ENCODE data around the gene NTSR1. TPM values are rescaled to one million over a fixed set of nuclear protein-coding genes. Genes with fewer than 3 reads are reported as not detected.

NTSR1 gene
- total and polyA plus RNA-seq, 8 donors = 0.03 to 3.5 (median 0.12) TPM

DNA sequence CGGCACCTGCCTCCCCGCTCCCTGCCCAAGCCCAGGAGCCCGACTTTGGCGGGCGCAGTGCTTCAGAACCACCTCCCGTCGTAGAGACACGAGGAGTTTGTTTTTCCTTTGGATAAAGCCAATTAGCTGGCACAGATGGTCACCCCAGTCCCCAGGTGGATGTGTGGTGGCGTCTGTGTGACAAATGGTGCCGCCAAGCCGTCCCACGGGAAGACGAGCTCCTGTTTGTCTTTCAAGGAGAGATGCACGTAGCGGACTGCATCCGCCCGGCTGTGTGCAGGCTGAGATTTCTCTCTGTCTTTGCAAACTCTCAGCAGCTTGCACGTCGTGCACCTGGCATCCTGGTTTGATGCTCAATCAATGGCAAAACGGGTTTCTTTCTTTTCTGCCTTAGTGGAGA lies 71.6 kb downstream of the NTSR1 start:
- TF ChIP-seq, protein P1, sequence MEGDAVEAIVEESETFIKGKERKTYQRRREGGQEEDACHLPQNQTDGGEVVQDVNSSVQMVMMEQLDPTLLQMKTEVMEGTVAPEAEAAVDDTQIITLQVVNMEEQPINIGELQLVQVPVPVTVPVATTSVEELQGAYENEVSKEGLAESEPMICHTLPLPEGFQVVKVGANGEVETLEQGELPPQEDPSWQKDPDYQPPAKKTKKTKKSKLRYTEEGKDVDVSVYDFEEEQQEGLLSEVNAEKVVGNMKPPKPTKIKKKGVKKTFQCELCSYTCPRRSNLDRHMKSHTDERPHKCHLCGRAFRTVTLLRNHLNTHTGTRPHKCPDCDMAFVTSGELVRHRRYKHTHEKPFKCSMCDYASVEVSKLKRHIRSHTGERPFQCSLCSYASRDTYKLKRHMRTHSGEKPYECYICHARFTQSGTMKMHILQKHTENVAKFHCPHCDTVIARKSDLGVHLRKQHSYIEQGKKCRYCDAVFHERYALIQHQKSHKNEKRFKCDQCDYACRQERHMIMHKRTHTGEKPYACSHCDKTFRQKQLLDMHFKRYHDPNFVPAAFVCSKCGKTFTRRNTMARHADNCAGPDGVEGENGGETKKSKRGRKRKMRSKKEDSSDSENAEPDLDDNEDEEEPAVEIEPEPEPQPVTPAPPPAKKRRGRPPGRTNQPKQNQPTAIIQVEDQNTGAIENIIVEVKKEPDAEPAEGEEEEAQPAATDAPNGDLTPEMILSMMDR (IDR thresholded peaks at IDR 0.05) = no peak
- Histone ChIP-seq H3K36me3 (no peaks in the 10 kb centered on the region), H3K27me3 (peaks cover 0 to 14% of the 10 kb centered on the region in 2 donors), H3K4me1 (peaks cover 0 to 31% of the 10 kb centered on the region in 2 donors), H3K27ac (no peak overlapping the region), H3K9me3 (no peaks in the 10 kb centered on the region), H3K4me3 (no peak overlapping the region)
- DNase-seq (no peak), ATAC-seq (no peak)
- intact Hi-C loops (cut with DNase I) = no loop called here

DNA sequence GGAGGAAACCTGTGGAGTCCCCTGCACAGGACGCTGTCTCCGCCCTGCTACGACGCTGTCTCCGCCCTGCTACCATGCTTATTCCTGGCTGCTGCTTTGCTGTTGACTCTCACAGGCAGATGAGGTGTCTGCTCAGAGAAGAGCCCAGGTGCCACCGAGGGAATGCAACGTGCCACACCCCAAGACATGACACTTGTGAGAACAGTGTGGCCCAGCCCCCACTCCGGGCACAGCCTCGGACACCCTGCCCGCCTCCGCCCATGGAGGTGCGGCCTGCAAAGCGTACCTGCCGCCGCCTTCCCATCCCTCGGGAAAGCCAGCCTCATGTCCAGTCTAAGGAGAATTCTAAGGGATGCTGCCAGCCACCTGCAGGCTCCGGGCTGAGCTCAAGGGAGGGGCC lies 72.1 kb downstream of the NTSR1 start:
- no peak for DNase-seq
- intact Hi-C loops (cut with DNase I) = no loop called here
- Histone ChIP-seq H3K4me3 (no peak overlapping the region), H3K27ac (no peak overlapping the region), H3K4me1 (peaks cover 0 to 26% of the 10 kb centered on the region in 2 donors), H3K36me3 (no peaks in the 10 kb centered on the region), H3K9me3 (no peaks in the 10 kb centered on the region), H3K27me3 (peaks cover 0 to 18% of the 10 kb centered on the region in 2 donors)
- ATAC-seq = no peak
- TF ChIP-seq, protein P1 (IDR thresholded peaks at IDR 0.05) = no peak

DNA sequence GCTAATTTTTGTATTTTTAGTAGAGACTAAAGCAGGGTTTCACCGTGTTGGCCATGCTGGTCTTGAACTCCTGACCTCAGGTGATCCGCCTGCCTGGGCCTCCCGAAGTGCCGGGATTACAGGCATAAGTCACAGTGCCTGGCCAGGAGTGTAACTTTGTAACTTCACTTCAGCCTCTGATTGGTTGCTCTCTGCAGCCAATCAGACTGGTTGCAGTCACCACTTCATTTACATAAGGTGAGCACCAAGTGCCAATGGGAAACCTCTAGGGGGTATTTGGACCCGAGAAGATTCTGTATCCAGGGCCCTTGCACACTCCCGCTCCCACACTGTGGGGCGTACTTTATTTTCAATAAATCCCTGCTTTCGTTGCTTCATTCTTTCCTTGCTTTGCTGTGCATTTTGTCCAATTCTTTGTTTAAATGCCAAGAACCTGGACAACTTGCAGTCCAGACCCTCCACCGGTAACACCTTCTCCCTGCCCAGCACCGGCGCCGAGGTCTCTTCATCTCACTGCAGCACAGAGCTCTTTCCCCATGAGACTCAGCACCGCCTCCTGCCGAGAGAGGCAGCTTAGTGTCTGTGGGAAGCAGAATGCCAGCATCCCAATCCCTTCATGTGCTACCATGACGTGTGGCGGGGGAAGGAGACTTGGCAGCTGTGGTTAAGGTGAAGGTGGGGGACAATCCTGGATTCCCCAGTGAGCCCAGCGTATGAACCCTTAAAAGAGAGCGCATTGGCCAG lies 73.7 kb downstream of the NTSR1 start:
- H3K4me1 ChIP-seq = peaks cover 0 to 23% of the 10 kb centered on the region in 2 donors
- ATAC-seq (no peak), DNase-seq (no peak)
- H3K9me3 ChIP-seq = no peaks in the 10 kb centered on the region
- H3K36me3 ChIP-seq = no peaks in the 10 kb centered on the region
- no peak overlapping the region for H3K27ac ChIP-seq
- TF ChIP-seq, protein P1 (IDR thresholded peaks at IDR 0.05) = no peak
- H3K27me3 ChIP-seq = peaks cover 0 to 25% of the 10 kb centered on the region in 2 donors
- no peak overlapping the region for H3K4me3 ChIP-seq
- intact Hi-C loops (cut with DNase I) = no loop called here

DNA sequence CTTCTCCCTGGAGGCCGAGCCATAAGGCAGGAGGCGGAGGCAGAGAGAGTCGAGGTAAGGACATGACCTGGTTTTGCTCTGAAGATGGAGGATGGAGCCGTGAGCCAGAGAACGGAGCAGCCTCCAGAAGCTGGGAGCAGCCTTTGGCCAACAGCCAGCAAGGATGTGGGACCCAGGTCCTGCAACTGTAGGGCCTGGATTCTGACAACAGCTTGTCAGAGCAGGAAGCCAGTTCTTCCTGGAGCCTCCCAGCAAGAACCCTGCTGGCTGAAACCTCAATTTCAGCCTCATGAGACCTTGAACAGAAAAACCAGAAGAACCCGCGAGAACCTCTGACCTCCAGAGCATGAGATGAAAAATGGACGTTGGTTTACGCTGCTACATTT lies 74.2 kb downstream of the NTSR1 start:
- H3K27me3 ChIP-seq = peaks cover 0 to 25% of the 10 kb centered on the region in 2 donors
- no peak overlapping the region for H3K4me3 ChIP-seq
- TF ChIP-seq, protein P1 (IDR thresholded peaks at IDR 0.05) = no peak
- intact Hi-C loops (cut with DNase I) = no loop called here
- DNase-seq (no peak), ATAC-seq (no peak)
- H3K4me1 ChIP-seq = peaks cover 0 to 26% of the 10 kb centered on the region in 2 donors
- no peaks in the 10 kb centered on the region for H3K9me3 ChIP-seq
- H3K36me3 ChIP-seq = no peaks in the 10 kb centered on the region
- H3K27ac ChIP-seq = no peak overlapping the region

DNA sequence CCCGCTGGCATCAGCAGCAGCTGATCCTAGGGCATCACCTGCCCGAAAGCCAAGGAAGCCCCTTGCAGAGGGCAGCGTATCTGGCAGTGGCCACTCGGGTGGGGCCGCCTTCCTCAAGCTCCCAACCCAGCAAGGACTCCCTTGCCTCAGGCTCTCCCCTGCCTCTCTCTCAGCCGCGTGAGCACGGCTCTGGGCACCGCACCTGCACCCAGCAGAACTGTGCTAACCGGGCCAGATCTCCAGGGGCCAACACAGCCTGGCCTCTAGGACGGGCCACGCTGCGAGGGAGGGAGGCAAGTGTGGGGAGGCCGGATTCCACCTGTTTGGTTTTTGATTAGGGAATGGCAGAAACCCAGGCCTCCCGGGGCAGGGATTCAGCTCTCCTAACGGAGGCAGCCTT lies 75.9 kb downstream of the NTSR1 start:
- DNase-seq = no peak
- H3K36me3 ChIP-seq = no peaks in the 10 kb centered on the region
- H3K27me3 ChIP-seq = peaks cover 0 to 23% of the 10 kb centered on the region in 2 donors
- H3K9me3 ChIP-seq = no peaks in the 10 kb centered on the region
- no peak overlapping the region for H3K4me3 ChIP-seq
- TF ChIP-seq, protein P1 (IDR thresholded peaks at IDR 0.05) = no peak
- H3K27ac ChIP-seq = no peak overlapping the region
- peaks cover 0 to 32% of the 10 kb centered on the region in 2 donors for H3K4me1 ChIP-seq
- ATAC-seq = no peak
- intact Hi-C loops (cut with DNase I) = no loop called here
